Activated naive CD8-positive, alpha-beta T cell treated with anti-CD3 and anti-CD28 coated beads, Interleukin-2, amount 50 U/mL, for 24 hours (primary cell): ENCODE results near the gene ARPP21.

Experiments
- ATAC-seq: fragments of 150-1000 bp; cut with Tn5 transposase; one replicate; pipeline ENCODE4 v1.10.0; 2021
- DNase-seq: peaks from one replicate; pipeline ENCODE4 v3.0.0; 2021
- H3K27ac Mint-ChIP-seq: one replicate; pipeline ENCODE4 v1.8.0; 2021; ENCODE audit warnings: mild to moderate bottlenecking, mixed read lengths
- H3K27me3 Mint-ChIP-seq: one replicate; pipeline ENCODE4 v1.8.0; 2021; ENCODE audit warnings: mixed read lengths
- H3K36me3 Mint-ChIP-seq: one replicate; pipeline ENCODE4 v1.8.0; 2021; ENCODE audit warnings: low read depth, mixed read lengths
- H3K4me1 Mint-ChIP-seq: one replicate; pipeline ENCODE4 v1.8.0; 2021; ENCODE audit warnings: mixed read lengths
- H3K4me3 Mint-ChIP-seq: one replicate; pipeline ENCODE4 v1.8.0; 2021; ENCODE audit warnings: mild to moderate bottlenecking, moderate library complexity, mixed read lengths
- H3K9me3 Mint-ChIP-seq: one replicate; pipeline ENCODE4 v1.8.0; 2021; ENCODE audit warnings: mixed read lengths

Gene ARPP21

DNA sequence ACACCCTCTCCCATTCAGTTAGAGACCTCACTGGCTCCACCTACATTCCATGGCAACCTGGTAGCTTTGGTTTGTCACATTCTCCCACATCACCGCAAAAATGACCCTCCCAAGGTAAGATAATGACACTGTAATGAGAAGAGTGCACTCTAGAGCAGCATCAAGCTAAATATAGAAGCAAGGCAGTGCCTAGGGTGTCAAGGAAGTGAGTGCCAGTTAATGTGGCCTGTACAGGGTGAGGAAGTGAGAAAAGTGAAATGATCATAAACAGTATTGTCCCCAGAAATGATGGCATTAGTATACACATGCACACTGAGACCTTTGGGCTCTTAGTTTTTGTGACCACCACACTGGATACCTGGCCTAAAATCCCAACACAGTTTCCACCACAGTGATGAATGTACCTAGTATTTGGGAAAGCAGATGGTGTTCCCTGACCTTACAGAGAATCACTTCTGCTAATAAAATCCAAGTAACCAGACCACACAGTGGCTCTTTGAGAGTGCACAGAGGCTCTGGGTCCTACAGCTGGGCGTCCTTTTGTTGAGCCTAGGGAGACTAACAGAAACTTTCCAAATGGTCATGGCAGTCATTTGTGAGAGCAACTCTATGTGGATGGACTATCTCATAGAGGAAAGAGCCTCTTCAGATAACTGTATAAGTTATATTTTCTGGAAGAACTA, 106.6 kb downstream of the ARPP21 start:
- ATAC-seq: no peak
- Mint-ChIP-seq H3K36me3 (no peaks in the 10 kb centered on the region), H3K27me3 (no peaks in the 10 kb centered on the region), H3K9me3 (peaks cover 4% of the 10 kb centered on the region), H3K4me3 (no peak overlapping the region), H3K4me1 (no peaks in the 10 kb centered on the region), H3K27ac (no peak overlapping the region)
- DNase-seq: no peak

GRCh38 chr3:35746492-35746891, 107.2 kb downstream of the ARPP21 start:
- H3K27ac Mint-ChIP-seq: no peak overlapping the region
- no peak for ATAC-seq
- H3K27me3 Mint-ChIP-seq: no peaks in the 10 kb centered on the region

GRCh38 chr3:35748144-35748543, 108.8 kb downstream of the ARPP21 start:
- Mint-ChIP-seq H3K27ac (no peak overlapping the region), H3K9me3 (peaks cover 4% of the 10 kb centered on the region), H3K36me3 (no peaks in the 10 kb centered on the region), H3K4me1 (no peaks in the 10 kb centered on the region), H3K4me3 (no peak overlapping the region), H3K27me3 (no peaks in the 10 kb centered on the region)
- DNase-seq (no peak), ATAC-seq (no peak)

More at GRCh38 chr3:35746492-35746891, 107.2 kb downstream of the ARPP21 start:
- H3K36me3 Mint-ChIP-seq: no peaks in the 10 kb centered on the region
- peaks cover 4% of the 10 kb centered on the region for H3K9me3 Mint-ChIP-seq
- no peak for DNase-seq
- H3K4me3 Mint-ChIP-seq: no peak overlapping the region
- no peaks in the 10 kb centered on the region for H3K4me1 Mint-ChIP-seq

GRCh38 chr3:35751207-35751606, 111.9 kb downstream of the ARPP21 start:
- Mint-ChIP-seq H3K36me3 (no peaks in the 10 kb centered on the region), H3K4me3 (no peak overlapping the region), H3K27ac (no peak overlapping the region)

DNA sequence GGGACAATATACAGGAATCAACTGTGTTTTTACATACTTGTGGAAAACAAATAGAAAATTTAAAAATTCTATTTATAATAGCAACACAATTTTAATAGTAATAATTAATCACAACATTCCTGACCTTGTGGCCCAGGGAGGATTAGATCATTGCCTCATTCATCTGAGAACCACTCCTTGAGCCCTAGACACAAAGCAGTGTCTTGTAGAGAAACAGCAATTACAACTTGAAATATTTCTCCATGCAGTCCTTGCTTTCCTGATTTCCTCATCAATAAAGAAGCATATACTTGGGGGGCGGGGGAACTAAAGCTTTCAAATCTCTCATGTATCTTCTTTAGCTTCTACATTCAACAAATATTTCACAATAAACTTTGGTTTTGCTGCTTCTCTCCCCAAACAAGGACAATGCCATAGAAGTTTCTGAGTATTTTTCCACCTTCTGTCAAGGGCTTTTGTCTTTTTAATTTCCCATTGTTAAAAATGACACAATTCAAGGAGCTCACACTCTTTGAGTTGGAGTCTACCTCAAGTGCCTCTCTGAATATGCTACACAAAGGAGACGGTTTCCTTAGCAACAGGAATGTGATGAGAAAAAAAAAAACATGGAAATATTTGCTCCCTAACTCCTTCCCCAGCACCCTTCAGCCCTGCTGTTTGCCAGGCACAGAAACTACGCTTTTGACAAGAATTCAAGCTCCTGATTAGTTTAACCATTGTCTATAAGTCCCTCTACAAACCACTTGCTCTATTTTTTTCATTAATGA, 118.8 kb downstream of the ARPP21 start:
- ATAC-seq (no peak), DNase-seq (no peak)
- Mint-ChIP-seq H3K4me3 (no peak overlapping the region), H3K27me3 (peaks cover 2% of the 10 kb centered on the region), H3K9me3 (no peaks in the 10 kb centered on the region), H3K36me3 (no peaks in the 10 kb centered on the region), H3K27ac (no peak overlapping the region), H3K4me1 (no peaks in the 10 kb centered on the region)

More at GRCh38 chr3:35751207-35751606, 111.9 kb downstream of the ARPP21 start:
- H3K27me3 Mint-ChIP-seq: peaks cover 2% of the 10 kb centered on the region
- no peaks in the 10 kb centered on the region for H3K4me1 Mint-ChIP-seq
- H3K9me3 Mint-ChIP-seq: peaks cover 4% of the 10 kb centered on the region
- no peak for ATAC-seq
- no peak for DNase-seq

DNA sequence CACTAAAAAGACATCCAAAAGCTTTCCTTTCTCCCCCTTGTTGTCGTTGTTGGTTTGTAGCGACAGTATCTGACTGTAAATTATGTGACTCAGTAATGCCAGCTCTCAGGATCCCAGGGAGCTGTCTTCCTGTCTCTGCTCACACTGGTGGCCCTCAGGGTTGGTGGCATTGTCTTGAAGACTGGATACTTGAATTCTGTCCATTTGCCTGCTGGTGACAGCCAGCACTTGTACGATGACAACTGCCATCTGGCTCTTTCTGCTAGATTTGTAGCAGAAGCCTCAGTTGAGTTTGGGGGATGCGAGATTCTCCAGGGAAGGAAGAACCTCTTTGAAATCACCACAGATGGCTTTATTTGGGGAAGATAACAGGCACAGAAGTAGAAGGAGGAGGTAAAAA, 120.8 kb downstream of the ARPP21 start:
- DNase-seq (no peak), ATAC-seq (no peak)
- Mint-ChIP-seq H3K4me1 (no peaks in the 10 kb centered on the region), H3K36me3 (no peaks in the 10 kb centered on the region), H3K27ac (no peak overlapping the region), H3K9me3 (no peaks in the 10 kb centered on the region), H3K4me3 (no peak overlapping the region), H3K27me3 (peaks cover under 1% of the 10 kb centered on the region)

GRCh38 chr3:35761311-35761710, 122.0 kb downstream of the ARPP21 start:
- DNase-seq: no peak

GRCh38 chr3:35772381-35773015, 133.2 kb downstream of the ARPP21 start:
- Mint-ChIP-seq H3K27me3 (no peaks in the 10 kb centered on the region), H3K4me3 (no peak overlapping the region), H3K36me3 (no peaks in the 10 kb centered on the region), H3K4me1 (no peaks in the 10 kb centered on the region), H3K9me3 (no peaks in the 10 kb centered on the region), H3K27ac (no peak overlapping the region)
- DNase-seq (no peak), ATAC-seq (no peak)

More at GRCh38 chr3:35761311-35761710, 122.0 kb downstream of the ARPP21 start:
- Mint-ChIP-seq H3K27ac (no peak overlapping the region), H3K27me3 (no peaks in the 10 kb centered on the region), H3K4me1 (no peaks in the 10 kb centered on the region), H3K9me3 (no peaks in the 10 kb centered on the region), H3K4me3 (no peak overlapping the region), H3K36me3 (no peaks in the 10 kb centered on the region)
- ATAC-seq: no peak

DNA sequence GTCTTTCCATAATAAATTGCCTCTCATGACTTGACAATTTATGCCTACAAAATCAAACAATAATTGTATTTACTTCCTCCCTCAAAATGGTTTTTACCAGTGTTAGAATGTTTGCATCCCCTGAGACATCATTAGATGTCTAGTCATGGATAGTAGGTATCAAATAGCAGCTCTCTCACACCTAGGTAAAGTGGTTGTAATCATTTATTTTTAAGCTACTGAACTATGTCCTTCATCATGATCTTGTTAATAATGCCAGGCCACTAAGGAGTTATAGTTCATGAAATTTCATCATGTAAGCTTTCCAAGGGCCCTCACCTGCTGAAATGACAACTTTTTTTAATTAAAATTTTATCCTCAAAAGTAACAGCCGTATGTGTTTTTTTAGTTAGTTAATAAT, 134.1 kb downstream of the ARPP21 start:
- no peaks in the 10 kb centered on the region for H3K27me3 Mint-ChIP-seq
- ATAC-seq: no peak
- no peaks in the 10 kb centered on the region for H3K4me1 Mint-ChIP-seq
- H3K9me3 Mint-ChIP-seq: no peaks in the 10 kb centered on the region
- H3K4me3 Mint-ChIP-seq: no peak overlapping the region
- DNase-seq: no peak
- no peaks in the 10 kb centered on the region for H3K36me3 Mint-ChIP-seq
- no peak overlapping the region for H3K27ac Mint-ChIP-seq

GRCh38 chr3:35776346-35776745, 137.0 kb downstream of the ARPP21 start:
- Mint-ChIP-seq H3K27ac (no peak overlapping the region), H3K36me3 (no peaks in the 10 kb centered on the region), H3K27me3 (no peaks in the 10 kb centered on the region), H3K4me1 (no peaks in the 10 kb centered on the region), H3K9me3 (no peaks in the 10 kb centered on the region), H3K4me3 (no peak overlapping the region)
- no peak for DNase-seq
- no peak for ATAC-seq

- no peak for ATAC-seq
- Mint-ChIP-seq H3K27me3 (no peaks in the 10 kb centered on the region), H3K4me1 (no peaks in the 10 kb centered on the region), H3K36me3 (no peaks in the 10 kb centered on the region), H3K9me3 (no peaks in the 10 kb centered on the region), H3K4me3 (no peak overlapping the region), H3K27ac (no peak overlapping the region)
- DNase-seq: no peak
Measured at GRCh38 chr3:35777065-35777464, 137.7 kb downstream of the ARPP21 start.

- Mint-ChIP-seq H3K27me3 (no peaks in the 10 kb centered on the region), H3K4me1 (no peaks in the 10 kb centered on the region), H3K36me3 (no peaks in the 10 kb centered on the region), H3K9me3 (no peaks in the 10 kb centered on the region), H3K4me3 (no peak overlapping the region), H3K27ac (no peak overlapping the region)
- ATAC-seq (no peak), DNase-seq (no peak)
Measured at GRCh38 chr3:35777563-35778554, 138.5 kb downstream of the ARPP21 start.

DNA sequence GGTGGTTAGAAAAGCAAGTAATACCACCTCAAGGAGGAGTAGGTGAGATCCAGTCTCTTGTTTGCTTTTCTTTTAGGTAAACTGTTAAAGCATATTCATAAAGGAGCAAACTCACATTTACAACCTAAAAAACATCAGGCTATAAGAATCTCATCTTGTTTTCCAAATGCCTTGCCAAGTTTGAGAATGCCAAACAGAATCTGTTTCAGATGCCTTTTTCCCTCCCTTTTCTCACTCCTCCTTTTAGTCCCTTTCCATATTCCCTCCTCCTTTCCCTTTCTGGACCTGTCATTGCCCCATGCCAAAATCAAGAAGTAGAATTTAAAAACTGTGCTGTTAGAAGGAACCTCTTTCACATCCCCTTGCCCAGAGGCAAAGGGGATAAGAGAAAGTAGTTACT, 140.3 kb downstream of the ARPP21 start:
- no peaks in the 10 kb centered on the region for H3K27me3 Mint-ChIP-seq
- H3K27ac Mint-ChIP-seq: no peak overlapping the region
- no peaks in the 10 kb centered on the region for H3K4me1 Mint-ChIP-seq
- DNase-seq (no peak), ATAC-seq (no peak)
- no peak overlapping the region for H3K4me3 Mint-ChIP-seq
- H3K36me3 Mint-ChIP-seq: no peaks in the 10 kb centered on the region
- H3K9me3 Mint-ChIP-seq: no peaks in the 10 kb centered on the region

- Mint-ChIP-seq H3K4me1 (no peaks in the 10 kb centered on the region), H3K27me3 (no peaks in the 10 kb centered on the region), H3K36me3 (no peaks in the 10 kb centered on the region), H3K4me3 (no peak overlapping the region), H3K9me3 (no peaks in the 10 kb centered on the region), H3K27ac (no peak overlapping the region)
- DNase-seq (no peak), ATAC-seq (no peak)
Measured at GRCh38 chr3:35780800-35781199, 141.5 kb downstream of the ARPP21 start.
